ENCODE data around the gene RELL1. TPM values are rescaled to one million over a fixed set of nuclear protein-coding genes. Genes with fewer than 3 reads are reported as not detected.
A peak's percentile ranks its signal among the peaks of the same experiment; 100 is the strongest.

The RELL1 gene
- total RNA-seq, 2 experiments from 2014 or later: 15.0 to 16.0 TPM

GRCh38 chr4:37687681-37688080, 1.5 kb upstream of the RELL1 start:
- ChIA-PET POLR2A (interaction anchor here (1.4 kb wide), 1 partner anchor 139 kb away, joined by 6 read pairs; the partner anchor contains the start of gene PGM2), CTCF (no interaction called here)
- H3K9me3 Mint-ChIP-seq: peaks cover 3% of the 10 kb centered on the region

GRCh38 chr4:37687194-37687562, 1.0 kb upstream of the RELL1 start:
- no peak overlapping the region for H3K27ac Mint-ChIP-seq
- H3K27me3 Mint-ChIP-seq: no peaks in the 10 kb centered on the region
- H3K4me1 Mint-ChIP-seq (ENCODE audit: low read depth): peaks cover 30% of the 10 kb centered on the region
- no peak for DNase-seq
- H3K9me3 Mint-ChIP-seq: no peaks in the 10 kb centered on the region
- CTCF ChIA-PET: no interaction called here
- intact Hi-C loops (cut with micrococcal nuclease): loop anchor here (2.0 to 10.0 kb wide), 3 partner anchors 444 to 1364 kb away; no protein-coding TSS in a partner anchor
- POLR2A ChIA-PET: interaction anchor here (0.6 to 1.4 kb wide), 2 partner anchors 139 to 548 kb away, joined by 4 to 6 read pairs; partner anchors contain the start of gene PGM2
- H3K4me3 Mint-ChIP-seq: peak overlapping the region; percentile 84
- H3K36me3 Mint-ChIP-seq: peaks cover 10% of the 10 kb centered on the region

More at GRCh38 chr4:37687681-37688080, 1.5 kb upstream of the RELL1 start:
- intact Hi-C loops (cut with micrococcal nuclease): loop anchor here (2.0 to 10.0 kb wide), 3 partner anchors 443 to 1365 kb away; no protein-coding TSS in a partner anchor
- no peaks in the 10 kb centered on the region for H3K27me3 Mint-ChIP-seq
- no peak for DNase-seq
- peaks cover 12% of the 10 kb centered on the region for H3K36me3 Mint-ChIP-seq
- peaks cover 25% of the 10 kb centered on the region for H3K4me1 Mint-ChIP-seq (ENCODE audit: low read depth)
- H3K27ac Mint-ChIP-seq: no peak overlapping the region
- no peak overlapping the region for H3K4me3 Mint-ChIP-seq

GRCh38 chr4:37685823-37686372, 278 bp downstream of the RELL1 start:
- CTCF ChIA-PET: no interaction called here
- no peaks in the 10 kb centered on the region for H3K9me3 Mint-ChIP-seq
- DNase-seq: peak; percentile 57
- intact Hi-C loops (cut with micrococcal nuclease): loop anchor here (1.0 to 10.0 kb wide), 7 partner anchors 30 to 1363 kb away; partner anchors contain the start of genes PGM2 and TBC1D1
- POLR2A ChIA-PET: interaction anchor here (1.0 to 1.4 kb wide), 2 partner anchors 30 to 141 kb away, joined by 6 read pairs; partner anchors contain the start of gene PGM2
- H3K36me3 Mint-ChIP-seq: peaks cover 10% of the 10 kb centered on the region
- H3K4me3 Mint-ChIP-seq: peak overlapping the region; percentile 86
- peaks cover 34% of the 10 kb centered on the region for H3K4me1 Mint-ChIP-seq (ENCODE audit: low read depth)
- H3K27me3 Mint-ChIP-seq: no peaks in the 10 kb centered on the region
- H3K27ac Mint-ChIP-seq: peak overlapping the region; percentile 91

- Mint-ChIP-seq H3K27ac (peak overlapping the region; percentile 91), H3K4me3 (peak overlapping the region; percentile 86), H3K27me3 (no peaks in the 10 kb centered on the region), H3K4me1 (ENCODE audit: low read depth) (peaks cover 34% of the 10 kb centered on the region), H3K36me3 (peaks cover 10% of the 10 kb centered on the region), H3K9me3 (no peaks in the 10 kb centered on the region)
- ChIA-PET CTCF (interaction anchor here (1.3 kb wide), 1 partner anchor 82 kb away, joined by 3 read pairs; no protein-coding TSS in a partner anchor), POLR2A (interaction anchor here (0.6 to 0.7 kb wide), 3 partner anchors 10 to 606 kb away, joined by 3 to 4 read pairs (median 3); no protein-coding TSS in a partner anchor)
- intact Hi-C loops (cut with micrococcal nuclease): loop anchor here (10.0 kb wide), 1 partner anchor 630 kb away; no protein-coding TSS in a partner anchor
- DNase-seq: peak; percentile 64
Measured at GRCh38 chr4:37685161-37685822, 884 bp downstream of the RELL1 start.

GRCh38 chr4:37684154-37684553, 2.0 kb downstream of the RELL1 start:
- CTCF ChIA-PET: interaction anchor here (1.3 kb wide), 1 partner anchor 81 kb away, joined by 3 read pairs; no protein-coding TSS in a partner anchor
- peak overlapping the region; percentile 91 for H3K27ac Mint-ChIP-seq

GRCh38 chr4:37682701-37683401, 3.3 kb downstream of the RELL1 start:
- DNase-seq: no peak
- Mint-ChIP-seq H3K36me3 (peaks cover 10% of the 10 kb centered on the region), H3K27me3 (no peaks in the 10 kb centered on the region), H3K9me3 (no peaks in the 10 kb centered on the region), H3K4me3 (peak overlapping the region; percentile 46), H3K27ac (peak overlapping the region; percentile 58), H3K4me1 (ENCODE audit: low read depth) (peaks cover 45% of the 10 kb centered on the region)
- POLR2A ChIA-PET: no interaction called here
- CTCF ChIA-PET: interaction anchor here (1.0 to 1.1 kb wide), 2 partner anchors 80 to 84 kb away, joined by 4 to 5 read pairs; no protein-coding TSS in a partner anchor
- intact Hi-C loops (cut with micrococcal nuclease): loop anchor here (1.0 to 10.0 kb wide), 3 partner anchors 80 to 632 kb away; no protein-coding TSS in a partner anchor

More at GRCh38 chr4:37684154-37684553, 2.0 kb downstream of the RELL1 start:
- no peak for DNase-seq
- no peaks in the 10 kb centered on the region for H3K27me3 Mint-ChIP-seq
- intact Hi-C loops (cut with micrococcal nuclease): loop anchor here (10.0 kb wide), 1 partner anchor 631 kb away; no protein-coding TSS in a partner anchor
- H3K36me3 Mint-ChIP-seq: peaks cover 10% of the 10 kb centered on the region
- peak overlapping the region; percentile 10 for H3K4me3 Mint-ChIP-seq
- H3K9me3 Mint-ChIP-seq: no peaks in the 10 kb centered on the region
- POLR2A ChIA-PET: interaction anchor here (0.6 kb wide), 1 partner anchor 770 kb away, joined by 3 read pairs; no protein-coding TSS in a partner anchor
- H3K4me1 Mint-ChIP-seq (ENCODE audit: low read depth): peaks cover 34% of the 10 kb centered on the region

GRCh38 chr4:37680089-37680488, 6.1 kb downstream of the RELL1 start:
- Mint-ChIP-seq H3K36me3 (peaks cover 8% of the 10 kb centered on the region), H3K27ac (no peak overlapping the region), H3K4me1 (ENCODE audit: low read depth) (peaks cover 59% of the 10 kb centered on the region), H3K4me3 (no peak overlapping the region), H3K9me3 (no peaks in the 10 kb centered on the region), H3K27me3 (no peaks in the 10 kb centered on the region)
- intact Hi-C loops (cut with micrococcal nuclease): loop anchor here (10.0 kb wide), 1 partner anchor 635 kb away; no protein-coding TSS in a partner anchor
- POLR2A ChIA-PET: no interaction called here
- CTCF ChIA-PET: interaction anchor here (0.7 to 1.6 kb wide), 2 partner anchors 76 to 334 kb away, joined by 3 read pairs; no protein-coding TSS in a partner anchor
- no peak for DNase-seq

- H3K4me3 Mint-ChIP-seq: no peak overlapping the region
- no peaks in the 10 kb centered on the region for H3K9me3 Mint-ChIP-seq
- intact Hi-C loops (cut with micrococcal nuclease): no loop called here
- H3K4me1 Mint-ChIP-seq (ENCODE audit: low read depth): peaks cover 58% of the 10 kb centered on the region
- no peak for DNase-seq
- no peak overlapping the region for H3K27ac Mint-ChIP-seq
- CTCF ChIA-PET: no interaction called here
- H3K36me3 Mint-ChIP-seq: peaks cover 8% of the 10 kb centered on the region
- POLR2A ChIA-PET: no interaction called here
- H3K27me3 Mint-ChIP-seq: no peaks in the 10 kb centered on the region
Measured at GRCh38 chr4:37679301-37679700, 6.9 kb downstream of the RELL1 start.

- H3K27me3 Mint-ChIP-seq: no peaks in the 10 kb centered on the region
- peaks cover 11% of the 10 kb centered on the region for H3K36me3 Mint-ChIP-seq
- ChIA-PET CTCF (no interaction called here), POLR2A (no interaction called here)
- no peak overlapping the region for H3K27ac Mint-ChIP-seq
- H3K4me1 Mint-ChIP-seq (ENCODE audit: low read depth): peaks cover 61% of the 10 kb centered on the region
- no peaks in the 10 kb centered on the region for H3K9me3 Mint-ChIP-seq
- H3K4me3 Mint-ChIP-seq: no peak overlapping the region
- DNase-seq: no peak
- intact Hi-C loops (cut with micrococcal nuclease): no loop called here
Measured at GRCh38 chr4:37678624-37679023, 7.6 kb downstream of the RELL1 start.

- H3K36me3 Mint-ChIP-seq: peaks cover 9% of the 10 kb centered on the region
- CTCF ChIA-PET: interaction anchor here (0.9 to 1.8 kb wide), 2 partner anchors 73 to 90 kb away, joined by 3 to 5 read pairs; no protein-coding TSS in a partner anchor
- H3K27ac Mint-ChIP-seq: no peak overlapping the region
- H3K27me3 Mint-ChIP-seq: no peaks in the 10 kb centered on the region
- intact Hi-C loops (cut with micrococcal nuclease): no loop called here
- peak; percentile 29 for DNase-seq
- no peak overlapping the region for H3K4me3 Mint-ChIP-seq
- POLR2A ChIA-PET: no interaction called here
- no peaks in the 10 kb centered on the region for H3K9me3 Mint-ChIP-seq
- H3K4me1 Mint-ChIP-seq (ENCODE audit: low read depth): peaks cover 63% of the 10 kb centered on the region
Measured at GRCh38 chr4:37675587-37676290, 10.4 kb downstream of the RELL1 start.

GRCh38 chr4:37674439-37674838, 11.7 kb downstream of the RELL1 start:
- intact Hi-C loops (cut with micrococcal nuclease): no loop called here
- Mint-ChIP-seq H3K9me3 (no peaks in the 10 kb centered on the region), H3K36me3 (peaks cover 9% of the 10 kb centered on the region), H3K4me1 (ENCODE audit: low read depth) (peaks cover 65% of the 10 kb centered on the region), H3K27me3 (no peaks in the 10 kb centered on the region), H3K27ac (no peak overlapping the region), H3K4me3 (no peak overlapping the region)
- ChIA-PET POLR2A (no interaction called here), CTCF (no interaction called here)
- DNase-seq: no peak
